SK-N-SH (cell line): Measurements from ENCODE around the gene CREBL2. TPM values are rescaled to one million over a fixed set of nuclear protein-coding genes. Genes with fewer than 3 reads are reported as not detected.

Experiments used
- CTCF ChIA-PET: fragments of 300-600, 350-600 bp; formaldehyde crosslinking; extraction: SDS; loops from one replicate; lab custom pipeline; 2021; lab: Yijun Ruan, JAX
- POLR2A ChIA-PET: fragments of 350-600 bp; sonication (Branson Sonifier 250); formaldehyde crosslinking; extraction: SDS; loops from one replicate; lab custom pipeline; 2020; ENCODE audit warnings: antibody characterized with exemption, inconsistent platforms; lab: Yijun Ruan, JAX
- DNase-seq: peaks from one replicate; pipeline ENCODE4 v3.0.0; 2012
- H2AFZ ChIP-seq: fragments of 200-600 bp; sonication (generic); 2 replicates; pipeline ENCODE4 v1.8.1; 2016; ENCODE audit warnings: antibody characterized with exemption, mild to moderate bottlenecking, low read depth
- H3F3A ChIP-seq: fragments of 200-600 bp; sonication (generic); replicated peaks from 2 replicates; pipeline ENCODE3; 2016; ENCODE audit warnings: antibody characterized with exemption, mild to moderate bottlenecking; ENCODE audit not compliant: insufficient read depth
- H3K27ac ChIP-seq, 2 experiments: fragments of 200-500 bp in 1 of 2; fragments of 200-600 bp in 1 of 2; sonication (Bioruptor generic) in 1 of 2; sonication (generic), shearing (Covaris generic) in 1 of 2; 2 replicates each; pipeline versions ENCODE4 v1.5.1 to v1.6.1; 2014 to 2016; ENCODE audit warnings: low read depth in 2 of 2, inconsistent platforms in 1 of 2, low read length in 1 of 2, mild to moderate bottlenecking in 1 of 2, mixed read lengths in 1 of 2
- H3K27me3 ChIP-seq: fragments of 200-600 bp; sonication (generic), shearing (Covaris generic); 2 replicates; pipeline ENCODE4 v1.6.1; 2016; ENCODE audit warnings: mixed run types; ENCODE audit not compliant: insufficient read depth
- H3K36me3 ChIP-seq, 2 experiments: fragments of 200-500 bp in 1 of 2; fragments of 200-600 bp in 1 of 2; sonication (Bioruptor generic) in 1 of 2; sonication (generic) in 1 of 2; replicated peaks in 1 of 2; 2 replicates each; pipeline versions ENCODE3 to v1.5.1; 2014 to 2016; ENCODE audit warnings: low read length in 1 of 2, mild to moderate bottlenecking in 1 of 2; ENCODE audit not compliant: insufficient read depth in 2 of 2, control insufficient read depth in 1 of 2
- H3K4me1 ChIP-seq, 2 experiments: fragments of 200-500 bp in 1 of 2; fragments of 200-600 bp in 1 of 2; sonication (Bioruptor generic) in 1 of 2; sonication (generic), shearing (Covaris generic) in 1 of 2; 2 replicates each; pipeline versions ENCODE4 v1.5.1 to v1.6.1; 2014 to 2016; ENCODE audit warnings: low read depth in 1 of 2, low read length in 1 of 2, mixed run types in 1 of 2; ENCODE audit not compliant: insufficient read depth in 2 of 2, control insufficient read depth in 1 of 2
- H3K4me2 ChIP-seq: fragments of 200-600 bp; sonication (generic), shearing (Covaris generic); 2 replicates; pipeline ENCODE4 v1.6.1; 2017; ENCODE audit warnings: mixed run types
- H3K4me3 ChIP-seq, 2 experiments: fragments of 200-500 bp in 1 of 2; fragments of 200-600 bp in 1 of 2; sonication (Bioruptor generic) in 1 of 2; sonication (generic), shearing (Covaris generic) in 1 of 2; 2 replicates each; pipeline versions ENCODE4 v1.5.1 to v1.8.1; 2014 to 2016; ENCODE audit warnings: low read depth in 2 of 2, inconsistent platforms in 1 of 2, low read length in 1 of 2, mild to moderate bottlenecking in 1 of 2, mixed read lengths in 1 of 2, moderate library complexity in 1 of 2
- H3K79me2 ChIP-seq: fragments of 200-600 bp; sonication (generic); 2 replicates; pipeline ENCODE4 v1.8.1; 2017; ENCODE audit warnings: mild to moderate bottlenecking; ENCODE audit not compliant: insufficient read depth
- H3K9ac ChIP-seq: fragments of 200-600 bp; sonication (generic); 2 replicates; pipeline ENCODE4 v1.6.1; 2017; ENCODE audit warnings: mixed run types
- H3K9me2 ChIP-seq: fragments of 200-600 bp; sonication (generic); 2 replicates; pipeline ENCODE4 v1.6.1; 2017; ENCODE audit warnings: mixed run types
- H3K9me3 ChIP-seq: fragments of 200-600 bp; sonication (generic); 2 replicates; pipeline ENCODE4 v1.6.1; 2017; ENCODE audit warnings: mixed run types, mild to moderate bottlenecking, moderate library complexity
- H4K20me1 ChIP-seq: fragments of 200-600 bp; sonication (generic); 2 replicates; pipeline ENCODE4 v1.6.1; 2017; ENCODE audit warnings: mild to moderate bottlenecking, mixed run types; ENCODE audit not compliant: insufficient read depth
- CTCF ChIP-seq: fragments of 200-600 bp; sonication (generic); IDR thresholded peaks from 2 replicates; pipeline ENCODE4 v1.6.1; 2017; ENCODE audit warnings: antibody characterized with exemption, mild to moderate bottlenecking, moderate library complexity
- ELF1 ChIP-seq: IDR thresholded peaks from 2 replicates; pipeline ENCODE4 v1.4.0; 2012
- EP300 ChIP-seq, 2 experiments: IDR thresholded peaks; 2 replicates each; pipeline versions ENCODE4 v1.4.0 to v1.6.1; 2012; ENCODE audit warnings: borderline replicate concordance in 1 of 2, low read depth in 1 of 2, low read length in 1 of 2
- EZH2phosphoT487 ChIP-seq: fragments of 200-600 bp; sonication (generic); IDR thresholded peaks from 2 replicates; pipeline ENCODE4 v1.6.1; 2017; ENCODE audit warnings: low read depth, mixed run types, mild to moderate bottlenecking, antibody characterized with exemption, moderate library complexity, borderline replicate concordance
- FOXJ3 ChIP-seq: sonication (generic); formaldehyde crosslinking; IDR thresholded peaks from 2 replicates; pipeline ENCODE4 v1.5.1; 2020; ENCODE audit warnings: mild to moderate bottlenecking, missing genetic modification reagents
- GATA2 ChIP-seq: sonication (generic); formaldehyde crosslinking; IDR thresholded peaks from 2 replicates; pipeline ENCODE4 v1.5.0; 2020; ENCODE audit warnings: mild to moderate bottlenecking, missing genetic modification reagents
- JUND ChIP-seq: IDR thresholded peaks from 2 replicates; pipeline ENCODE4 v1.4.0; 2012
- MAX ChIP-seq: IDR thresholded peaks from 2 replicates; pipeline ENCODE4 v1.4.0; 2012; ENCODE audit warnings: low read depth
- MXI1 ChIP-seq: IDR thresholded peaks from 2 replicates; pipeline ENCODE4 v1.6.1; 2012; ENCODE audit warnings: mild to moderate bottlenecking, low read depth, low read length, improper control_type of control experiment
- NRF1 ChIP-seq: IDR thresholded peaks from 2 replicates; pipeline ENCODE4 v1.6.1; 2012; ENCODE audit warnings: low read depth, mild to moderate bottlenecking, low read length
- PBX3 ChIP-seq: IDR thresholded peaks from 2 replicates; pipeline ENCODE4; 2012
- RXRA ChIP-seq: IDR thresholded peaks from 2 replicates; pipeline ENCODE4 v1.4.0; 2012; ENCODE audit warnings: low read depth, mild to moderate bottlenecking, borderline replicate concordance
- SMC3 ChIP-seq: IDR thresholded peaks from 2 replicates; pipeline ENCODE4 v1.6.1; 2012; ENCODE audit warnings: low read depth, low read length, improper control_type of control experiment
- TCF12 ChIP-seq: IDR thresholded peaks from 2 replicates; pipeline ENCODE4 v1.4.0; 2012
- ZBTB33 ChIP-seq: IDR thresholded peaks from 2 replicates; pipeline ENCODE4 v1.4.0; 2012; ENCODE audit warnings: low read depth, borderline replicate concordance
- WGBS: methylation state at CpG from one replicate; pipeline ENCODE4 v1.1.6; 2017; ENCODE audit warnings: low lambda C conversion rate; 5-methylcytosine and 5-hydroxymethylcytosine counted together
- polyA plus RNA-seq, 3 experiments: library from polyadenylated mRNA; depleted of rRNA; stranded (reverse); fragments of >200 nt; gene quantifications; 2 replicates each; pipeline ENCODE4 v1.2.3, GENCODE V29; 2012

CREBL2 gene
- polyA plus RNA-seq, 1 of the 3 experiments (the other 2 are of a cell fraction): 12.6 TPM

GRCh38 chr12:12669020-12669419, 57.3 kb downstream of the CREBL2 start:
- no peak overlapping the region for H3K4me2 ChIP-seq
- WGBS: 97% methylated on average over 2 of the region's 2 CpGs
- no peak overlapping the region for H3K9ac ChIP-seq
- H3K27me3 ChIP-seq: no peaks in the 10 kb centered on the region
- POLR2A ChIA-PET: no interaction called here
- no peaks in the 10 kb centered on the region for H3K9me2 ChIP-seq
- CTCF ChIA-PET: interaction anchor here (1.3 kb wide), 1 partner anchor 9 kb away, joined by 3 read pairs; no protein-coding TSS in a partner anchor
- 0 out of 4 replicates have a peak, but pooled peaks cover 0 to 4% of the 10 kb centered on the region in 2 experiments for H3K4me1 ChIP-seq
- TF ChIP-seq TCF12 (no peak), GATA2 (CRISPR knock-in tag) (no peak), ZBTB33 (no peak), EP300 (IDR thresholded peaks at IDR 0.05; ENCODE audit: borderline replicate concordance in 1 of 2, low read depth in 1 of 2, low read length in 1 of 2) (no peak), MXI1 (no peak), CTCF (no peak), NRF1 (no peak), PBX3 (no peak), RXRA (no peak), MAX (no peak), EZH2phosphoT487 (no peak), FOXJ3 (CRISPR knock-in tag) (no peak), JUND (no peak), ELF1 (no peak), SMC3 (no peak)
- DNase-seq: no peak
- no peak overlapping the region for H3K4me3 ChIP-seq
- no peaks in the 10 kb centered on the region for H3K36me3 ChIP-seq
- H3K79me2 ChIP-seq: no peaks in the 10 kb centered on the region
- H3K9me3 ChIP-seq: no peaks in the 10 kb centered on the region
- no peaks in the 10 kb centered on the region for H3F3A ChIP-seq
- H3K27ac ChIP-seq: no peak overlapping the region
- no peak overlapping the region for H2AFZ ChIP-seq
- no peaks in the 10 kb centered on the region for H4K20me1 ChIP-seq
